Stimulated activated CD4-positive, alpha-beta T cell treated with anti-CD3 and anti-CD28 coated beads, Interleukin-4, amount 100 ng/mL, for 1 hour (primary cell): Measurements from ENCODE around the gene TAF4.
"Not testable (repeated sequence)": the region's sequence is repeated elsewhere in the genome, so short reads cannot be mapped to it uniquely, and the experiment has no call there.

Experiments
- DNase-seq: peaks from one replicate; pipeline ENCODE4 v3.0.0-alpha.2; 2020

TAF4 gene

DNA sequence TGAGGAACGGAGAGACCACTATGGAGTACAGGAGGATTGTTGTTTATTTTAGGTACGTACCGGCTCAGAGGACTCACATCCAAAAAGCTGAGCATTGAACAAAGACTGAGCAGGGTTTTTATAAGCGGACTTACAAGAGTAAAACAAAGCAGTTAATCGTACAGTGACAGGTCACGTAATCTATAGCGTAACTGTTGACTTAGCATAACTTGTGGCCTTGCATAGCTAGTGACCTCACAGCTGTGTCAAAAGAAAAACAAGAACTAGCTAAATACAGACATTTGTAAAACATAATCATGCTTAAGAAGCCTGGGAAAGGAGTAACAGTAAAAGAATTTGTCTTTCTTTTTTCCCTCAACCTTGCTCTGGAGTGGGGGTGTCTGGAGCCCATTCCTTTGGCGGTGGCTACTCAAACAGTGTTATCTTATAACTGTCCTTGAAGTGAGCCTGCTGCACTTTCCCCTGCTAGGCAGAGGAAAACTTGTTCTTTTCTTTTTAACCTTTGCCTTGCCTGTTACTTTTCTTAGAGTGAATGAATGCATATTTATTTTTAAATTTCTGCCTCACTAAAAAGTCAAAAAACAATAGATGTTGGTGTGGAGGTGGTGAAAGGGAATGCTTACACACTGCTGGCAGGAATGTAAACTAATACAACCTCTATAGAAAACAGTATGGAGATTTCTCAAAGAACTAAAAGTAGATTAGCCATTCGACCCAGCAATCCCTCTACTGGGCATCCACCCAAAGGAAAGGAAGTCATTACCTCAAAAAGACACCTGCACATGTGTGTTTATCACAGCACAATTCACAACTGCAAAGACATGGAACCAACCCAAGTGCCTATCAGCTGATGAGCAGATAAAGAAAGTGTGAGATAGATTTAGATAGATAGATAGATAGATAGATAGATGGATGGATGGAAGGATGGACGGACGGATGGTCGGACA lies 109.0 kb downstream of the TAF4 start:
- no peak for DNase-seq

DNA sequence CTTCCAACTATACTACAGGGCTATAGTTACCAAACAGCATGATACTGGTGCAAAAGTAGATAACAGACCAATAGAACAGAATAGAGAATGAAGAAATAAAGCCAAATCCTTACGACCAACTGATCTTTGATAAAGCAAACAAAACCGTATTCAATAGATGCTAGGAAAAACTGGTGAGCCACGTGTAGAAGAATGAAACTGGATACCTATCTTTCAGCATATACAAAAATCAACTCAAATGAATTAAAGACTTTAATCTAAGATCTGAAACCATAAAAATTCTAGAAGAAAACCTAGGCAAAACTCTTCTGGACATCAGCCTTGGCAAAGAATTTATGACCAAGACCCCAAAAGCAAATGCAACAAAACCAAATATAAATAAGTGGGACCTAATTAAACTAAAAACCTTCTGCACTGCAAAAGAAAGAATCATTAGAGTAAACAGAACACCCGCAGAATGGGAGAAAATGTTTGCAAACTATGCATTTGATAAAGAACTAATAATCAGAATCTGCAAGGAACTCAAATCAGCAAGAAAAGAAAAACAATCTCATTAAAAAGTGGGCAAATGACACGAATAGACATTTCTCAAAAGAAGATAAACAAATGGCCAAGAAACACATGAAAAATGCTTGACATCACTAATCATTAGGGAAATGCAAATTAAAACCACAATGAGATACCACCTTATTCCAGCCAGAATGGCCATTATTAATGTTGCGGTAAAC lies 109.8 kb downstream of the TAF4 start:
- no peak for DNase-seq

DNA sequence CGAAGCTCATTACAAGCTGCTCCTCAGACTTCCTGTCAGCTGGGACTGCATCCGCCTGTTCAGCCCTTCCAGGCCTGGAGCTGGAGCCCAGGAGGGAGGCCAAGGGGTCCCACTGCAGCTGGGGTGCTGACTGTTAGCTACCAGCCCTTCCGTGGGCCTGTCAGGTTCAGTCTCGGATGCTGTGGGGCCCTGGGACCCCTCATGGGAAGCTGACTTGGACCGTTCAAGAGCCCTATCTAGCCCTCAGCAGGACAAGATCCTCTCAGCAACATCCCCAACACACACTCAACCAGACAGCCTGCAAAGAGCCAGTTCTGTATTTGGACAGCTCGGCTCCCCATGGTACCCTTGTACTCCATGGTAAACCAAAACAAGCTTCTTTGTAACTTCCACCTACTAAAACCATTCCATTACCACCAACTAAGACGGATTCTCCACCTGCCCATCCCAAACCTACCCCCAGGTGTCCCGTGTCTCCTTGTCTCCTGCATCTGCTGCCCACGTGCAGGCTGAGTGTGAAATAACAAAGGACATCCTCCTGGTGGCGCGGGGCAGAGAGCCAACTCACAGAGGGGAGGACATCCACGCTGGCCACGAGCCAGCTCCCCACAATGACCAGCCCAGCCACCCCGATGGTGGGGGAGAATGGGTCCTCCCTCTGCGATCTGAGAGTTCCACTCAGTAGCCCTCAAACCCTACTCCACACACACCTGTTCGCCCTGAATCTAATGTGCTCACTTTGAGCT lies 111.2 kb downstream of the TAF4 start:
- no peak for DNase-seq

DNA sequence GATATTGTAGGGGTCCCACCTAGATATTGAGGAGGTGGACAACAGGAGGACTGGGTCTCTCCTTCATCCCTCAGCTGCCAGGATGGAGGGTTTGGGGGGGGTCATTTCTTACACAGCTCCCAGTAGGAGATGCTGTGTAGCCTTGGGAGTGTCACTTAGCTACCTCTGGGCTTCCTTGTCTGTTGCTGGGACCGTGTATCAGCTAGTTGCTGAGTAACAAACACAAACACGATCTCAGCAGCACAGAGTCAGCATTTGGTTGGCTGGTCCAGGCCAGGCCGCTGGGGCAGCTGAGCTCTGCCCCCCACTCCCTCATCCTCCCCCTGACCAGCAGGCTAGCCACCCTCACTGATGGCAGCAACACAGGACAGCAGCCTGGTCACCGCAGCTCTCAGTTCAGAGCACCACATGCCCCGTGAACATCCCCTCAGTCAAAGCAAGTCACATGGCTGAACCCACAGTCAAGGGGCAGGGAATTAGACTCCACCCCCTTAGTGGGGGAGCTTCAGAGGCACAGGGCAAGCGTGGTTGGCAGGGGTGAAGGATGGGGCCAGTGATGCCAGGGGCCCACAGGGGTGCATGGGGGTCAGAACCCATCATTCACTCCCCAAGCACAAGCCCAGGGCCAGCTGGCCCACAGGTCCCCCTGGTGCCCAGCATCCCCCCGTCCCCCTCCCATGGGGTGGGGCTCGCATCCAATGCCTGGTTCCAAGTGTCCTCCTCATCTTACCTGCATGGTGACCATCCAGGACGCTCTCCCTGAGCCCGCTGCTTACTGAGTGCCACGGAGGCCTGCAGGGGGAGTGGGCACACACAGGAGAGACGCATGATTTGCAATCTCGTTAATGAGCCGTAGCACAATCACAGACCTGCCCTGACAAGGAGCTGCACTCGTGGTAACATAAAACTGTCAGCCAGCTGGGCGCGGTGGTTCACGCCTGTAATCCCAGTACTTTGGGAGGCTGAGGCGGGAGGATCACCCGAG lies 112.4 kb downstream of the TAF4 start:
- no peak for DNase-seq

DNA sequence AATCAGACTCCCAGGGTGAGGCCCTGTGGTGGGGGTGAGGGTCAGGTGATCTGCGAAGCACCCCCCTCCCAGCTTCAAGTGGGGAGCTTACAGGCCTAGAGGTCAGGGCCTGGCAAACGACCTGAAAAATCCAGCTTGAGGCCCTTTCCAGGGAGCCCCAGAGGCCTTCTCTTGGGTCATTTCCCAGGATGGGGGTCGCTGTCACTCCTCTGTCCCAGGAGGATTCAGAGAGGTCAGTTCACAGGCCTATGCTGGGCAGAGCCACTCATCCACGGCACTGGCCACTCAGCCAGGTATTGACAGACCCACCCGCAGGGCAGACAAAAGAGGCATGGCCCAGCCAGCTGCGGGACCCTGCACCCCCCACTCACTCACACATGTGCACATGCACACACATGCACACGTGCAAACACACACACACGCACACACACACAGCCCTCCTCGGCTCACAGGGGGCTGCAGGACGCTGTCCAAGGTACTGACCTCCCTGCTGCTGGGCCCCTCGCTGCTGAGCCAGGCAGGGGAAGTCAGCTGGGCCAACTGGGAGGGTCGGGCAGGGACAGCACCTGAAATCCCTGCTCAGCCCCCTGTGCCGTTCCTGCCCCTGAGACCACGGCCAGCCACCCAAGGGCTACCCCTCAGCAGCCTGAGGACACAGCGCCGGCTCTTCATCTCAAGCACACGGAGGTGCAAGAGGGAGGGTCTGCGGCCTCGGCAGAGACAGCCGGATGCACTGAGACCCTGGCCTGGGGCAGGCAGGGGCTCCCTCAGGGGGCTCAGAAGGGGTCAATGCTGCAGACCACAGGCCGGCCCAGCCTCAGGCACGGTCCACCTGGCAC lies 113.8 kb downstream of the TAF4 start:
- DNase-seq: no peak

DNA sequence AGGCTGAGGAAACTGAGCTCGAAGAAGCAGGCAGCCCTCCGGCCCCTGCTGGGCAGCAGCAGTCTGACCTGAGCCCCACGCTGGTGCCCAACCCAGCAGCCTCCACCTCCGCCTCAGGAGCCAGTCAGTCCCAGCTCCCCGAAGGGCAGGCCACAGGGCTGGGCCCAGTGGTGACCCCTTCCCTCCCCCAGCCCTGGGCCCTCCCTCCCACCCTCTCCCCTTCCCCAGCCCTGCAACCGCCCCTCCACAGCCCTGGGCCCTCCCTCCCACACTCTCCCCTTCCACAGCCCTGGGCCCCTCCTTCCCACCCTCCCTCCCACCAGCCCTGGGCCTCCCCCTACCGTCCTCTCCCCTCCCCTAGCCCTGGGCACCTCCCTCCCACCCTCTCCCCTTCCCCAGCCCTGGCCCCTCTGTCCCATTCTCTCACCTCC lies 115.0 kb downstream of the TAF4 start:
- DNase-seq: no peak

DNA sequence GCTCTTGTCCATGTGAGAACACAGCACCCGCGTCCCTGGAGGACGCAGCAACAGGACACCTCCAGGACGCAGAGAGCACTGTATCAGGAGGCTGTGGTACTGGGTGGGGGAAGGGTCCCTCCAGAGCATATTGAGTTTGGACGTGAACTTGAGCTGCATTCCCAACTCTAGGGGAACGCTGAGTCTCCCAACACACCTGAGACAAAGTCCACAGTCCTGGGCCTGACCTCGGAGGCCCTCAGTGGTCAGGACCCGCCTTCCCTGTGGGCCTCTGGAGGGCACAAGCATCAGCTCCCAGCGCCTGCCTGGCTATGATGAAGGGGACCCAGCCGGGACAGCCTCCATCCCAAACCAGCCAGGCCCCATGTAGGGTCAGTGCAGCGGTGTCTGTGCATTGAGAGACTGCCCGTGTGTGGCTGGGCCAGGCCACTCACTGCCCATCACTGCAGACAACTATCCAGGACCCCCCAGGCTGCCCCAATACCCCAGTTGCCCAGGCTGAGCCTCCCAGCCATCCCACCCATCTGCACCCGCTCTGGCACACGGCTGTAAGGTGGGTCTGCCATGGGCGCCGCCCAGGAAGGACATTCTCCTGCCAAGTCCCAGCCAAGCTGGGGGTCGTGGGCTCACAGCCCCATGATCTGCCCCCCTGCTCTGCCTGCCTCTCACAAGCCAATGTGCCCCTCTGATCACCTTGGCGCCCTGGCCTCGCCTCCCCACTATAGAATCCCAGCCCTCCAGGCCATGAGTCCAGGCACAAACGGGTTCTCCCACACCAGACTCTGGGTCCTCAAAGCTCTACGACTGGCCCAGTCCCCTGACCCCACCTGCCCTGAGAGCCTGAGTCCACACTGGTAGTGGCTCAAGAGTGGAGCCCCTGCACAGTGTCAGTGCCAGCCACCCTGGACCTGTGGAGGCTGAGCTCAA lies 115.7 kb downstream of the TAF4 start:
- DNase-seq: no peak

DNA sequence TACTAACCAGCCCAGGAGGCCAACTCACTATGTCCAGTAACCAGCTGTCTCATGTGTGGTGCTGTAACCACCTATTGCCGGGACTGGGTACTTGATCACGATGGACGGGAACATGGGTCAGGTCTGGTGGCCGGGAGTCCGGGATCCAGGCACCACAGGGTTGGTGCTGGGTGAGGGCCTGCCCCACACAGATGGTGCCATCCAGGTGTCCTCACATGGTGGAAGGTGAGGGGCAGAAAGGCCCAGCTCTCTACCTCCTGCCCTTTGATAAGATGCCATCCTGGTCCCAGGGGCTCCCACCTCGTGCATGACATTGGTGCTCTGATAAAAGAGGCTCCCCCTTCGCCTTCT lies 116.3 kb downstream of the TAF4 start:
- no peak for DNase-seq

DNA sequence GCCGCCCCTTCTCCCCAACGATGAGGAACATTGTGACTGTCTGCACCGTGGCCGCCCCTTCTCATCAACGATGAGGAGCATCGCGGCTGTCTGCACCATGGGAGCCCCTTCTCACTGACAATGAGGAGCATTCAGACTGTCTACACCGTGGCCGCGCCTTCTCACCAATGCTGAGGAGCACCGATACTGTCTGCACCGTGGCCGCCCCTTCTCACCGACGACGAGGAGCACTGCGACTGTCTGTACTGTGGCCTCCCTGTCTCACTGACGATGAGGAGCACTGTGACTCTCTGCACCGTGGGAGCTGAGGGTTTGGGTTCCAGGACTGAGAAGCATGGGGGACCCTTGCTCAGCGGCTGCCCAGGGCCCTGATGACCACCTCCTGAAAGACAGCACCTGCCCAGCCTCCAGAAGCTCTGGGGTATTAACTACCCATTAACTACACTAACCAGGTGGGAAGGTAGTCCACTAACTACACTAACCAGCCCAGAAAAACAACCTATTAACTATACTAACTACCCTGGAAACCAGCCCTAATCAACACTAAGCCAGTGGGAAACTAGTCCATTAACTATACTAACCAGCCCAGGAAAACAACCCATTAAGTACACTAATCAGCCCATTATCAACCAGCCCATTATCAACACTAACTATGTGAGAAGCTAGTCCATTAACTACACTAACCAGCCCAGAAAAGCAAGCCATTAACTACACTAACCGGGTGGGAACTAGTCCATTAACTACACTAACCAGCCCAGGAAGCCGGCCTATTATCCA lies 116.9 kb downstream of the TAF4 start:
- no peak for DNase-seq

DNA sequence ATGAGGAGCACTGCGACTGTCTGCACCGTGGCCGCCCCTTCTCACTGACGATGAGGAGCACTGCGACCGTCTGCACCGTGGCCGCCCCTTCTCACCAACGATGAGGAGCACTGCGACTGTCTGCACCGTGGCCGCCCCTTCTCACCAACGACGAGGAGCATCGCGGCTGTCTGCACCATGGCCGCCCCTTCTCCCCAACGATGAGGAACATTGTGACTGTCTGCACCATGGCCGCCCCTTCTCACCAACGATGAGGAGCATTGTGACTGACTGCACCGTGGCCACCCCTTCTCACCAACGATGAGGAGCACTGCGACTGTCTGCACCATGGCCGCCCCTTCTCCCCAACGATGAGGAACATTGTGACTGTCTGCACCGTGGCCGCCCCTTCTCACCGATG lies 117.6 kb downstream of the TAF4 start:
- not testable (repeated sequence) for DNase-seq

DNA sequence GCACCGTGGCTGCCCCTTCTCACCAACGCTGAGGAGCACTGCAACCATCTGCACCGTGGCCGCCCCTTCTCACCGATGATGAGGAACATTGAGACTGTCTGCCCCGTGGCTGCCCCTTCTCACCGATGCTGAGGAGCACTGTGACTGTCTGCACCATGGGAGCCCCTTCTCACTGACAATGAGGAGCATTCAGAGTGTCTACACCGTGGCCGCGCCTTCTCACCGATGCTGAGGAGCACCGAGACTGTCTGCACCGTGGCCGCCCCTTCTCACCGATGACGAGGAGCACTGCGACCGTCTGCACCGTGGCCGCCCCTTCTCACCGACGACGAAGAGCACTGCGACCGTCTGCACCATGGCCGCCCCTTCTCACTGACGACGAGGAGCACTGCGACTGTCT lies 120.2 kb downstream of the TAF4 start:
- not testable (repeated sequence) for DNase-seq

DNA sequence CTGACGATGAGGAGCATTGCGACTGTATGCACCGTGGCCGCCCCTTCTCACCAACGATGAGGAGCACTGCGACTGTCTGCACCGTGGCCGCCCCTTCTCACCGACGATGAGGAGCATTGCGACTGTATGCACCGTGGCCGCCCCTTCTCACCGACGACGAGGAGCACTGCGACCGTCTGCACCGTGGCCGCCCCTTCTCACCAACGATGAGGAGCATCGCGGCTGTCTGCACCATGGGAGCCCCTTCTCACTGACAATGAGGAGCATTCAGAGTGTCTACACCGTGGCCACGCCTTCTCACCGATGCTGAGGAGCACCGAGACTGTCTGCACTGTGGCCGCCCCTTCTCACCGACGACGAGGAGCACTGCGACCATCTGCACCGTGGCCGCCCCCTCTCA lies 120.7 kb downstream of the TAF4 start:
- not testable (repeated sequence) for DNase-seq

DNA sequence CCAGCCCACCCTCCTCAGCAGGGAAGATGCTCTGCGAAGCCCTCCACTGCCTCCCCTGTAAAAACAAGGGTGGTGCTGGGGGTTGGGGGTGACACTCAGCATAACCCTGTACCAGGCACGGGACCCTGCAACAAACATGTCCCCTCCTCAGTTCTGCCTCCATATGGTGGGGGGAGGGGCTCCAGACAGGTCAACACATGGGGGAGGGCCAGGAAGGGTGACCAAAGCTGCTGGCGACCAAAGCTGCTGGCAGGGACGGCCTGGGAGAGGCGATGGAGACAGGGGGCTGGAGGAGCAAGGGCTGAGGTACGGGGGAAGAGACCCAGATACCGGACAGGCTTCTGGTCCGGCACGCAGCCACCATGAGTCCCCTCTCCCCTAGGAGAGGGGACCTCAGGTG lies 123.2 kb downstream of the TAF4 start:
- DNase-seq: no peak

DNA sequence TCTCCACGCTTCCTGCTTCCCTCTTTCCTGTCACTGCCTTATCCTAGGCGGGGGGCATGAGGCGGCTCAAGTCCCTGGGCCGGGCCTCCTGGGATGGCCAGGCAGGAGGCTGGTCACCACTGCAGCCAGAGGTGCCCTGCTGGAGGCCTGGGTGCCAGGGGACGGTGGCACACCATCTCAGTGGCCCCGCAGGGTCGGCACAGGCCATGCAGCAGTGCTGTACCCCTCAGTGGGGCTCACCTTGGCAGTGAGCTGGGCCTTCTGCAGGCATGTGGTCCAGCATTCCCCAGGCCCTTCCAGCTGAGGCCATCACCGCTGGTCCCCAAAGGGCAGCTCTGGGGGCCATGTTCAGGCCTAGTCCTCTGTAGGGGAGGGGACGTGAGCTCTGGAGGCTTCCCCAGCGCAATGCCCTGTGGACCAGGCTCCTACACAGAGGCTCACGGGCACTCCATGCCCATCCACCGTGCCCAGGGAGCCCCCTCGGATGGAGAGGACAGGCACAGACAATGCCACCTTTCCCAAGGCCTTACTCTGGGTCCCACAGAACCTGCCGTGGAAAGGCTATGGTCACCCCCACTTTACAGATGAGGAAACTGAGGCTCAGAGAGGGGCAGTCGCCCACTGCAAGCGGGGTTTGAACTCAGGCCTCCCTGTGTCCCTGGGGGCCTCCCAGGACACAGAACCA lies 123.8 kb downstream of the TAF4 start:
- DNase-seq: no peak

DNA sequence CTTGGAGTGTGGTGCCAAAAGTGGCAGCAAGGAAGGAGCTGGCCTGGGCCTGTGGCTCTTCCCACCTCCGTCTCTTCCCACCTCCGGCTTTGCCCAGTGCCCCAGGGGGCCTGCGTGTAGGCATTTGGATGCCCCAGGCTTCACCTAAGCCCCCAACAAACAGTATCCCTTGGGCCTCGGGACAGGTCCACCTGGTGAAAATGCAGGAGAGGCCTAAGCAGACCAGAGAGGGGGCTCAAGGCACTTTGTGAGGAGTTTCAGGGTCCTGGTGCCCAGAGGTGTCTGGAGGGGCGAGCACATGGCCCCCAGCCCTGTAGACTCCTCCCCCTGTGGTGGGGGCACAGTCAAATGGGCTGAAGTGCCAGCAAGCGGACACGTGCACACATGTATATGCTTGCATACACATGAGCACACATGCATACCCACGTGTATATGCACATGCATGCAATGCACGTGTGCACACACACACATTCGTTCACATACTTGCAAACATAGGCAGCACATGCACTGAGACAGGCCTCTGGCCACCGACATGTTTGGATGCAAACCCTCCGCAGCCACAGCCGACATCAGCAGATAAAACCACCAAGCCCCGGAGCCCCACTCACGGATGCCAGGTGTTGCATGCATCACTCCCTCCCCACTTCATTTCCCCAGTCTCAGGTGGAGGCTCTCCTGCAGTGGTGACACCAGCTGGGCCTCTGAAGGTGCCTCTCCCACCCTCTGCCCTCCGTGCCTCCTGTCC lies 124.5 kb downstream of the TAF4 start:
- DNase-seq: no peak

DNA sequence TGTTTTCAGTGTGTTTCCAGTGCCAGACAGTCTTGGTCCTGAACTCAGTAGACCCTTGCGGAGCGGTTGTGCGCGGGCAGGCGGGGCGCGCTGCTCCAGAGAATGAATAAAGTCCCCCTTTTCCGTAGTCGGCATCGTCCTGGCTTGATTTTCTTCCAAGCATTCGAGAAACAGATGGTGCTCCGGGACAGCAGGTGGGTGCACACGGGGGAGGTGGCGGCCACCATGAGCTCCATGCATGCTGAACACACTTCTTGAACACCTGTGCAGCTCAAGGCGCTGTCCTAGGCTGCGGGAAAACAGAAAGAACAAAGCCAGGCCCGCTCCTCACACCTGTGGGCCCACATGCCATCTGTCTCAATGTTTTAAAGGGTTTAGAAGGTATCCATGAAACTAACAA lies 125.2 kb downstream of the TAF4 start:
- DNase-seq: no peak

DNA sequence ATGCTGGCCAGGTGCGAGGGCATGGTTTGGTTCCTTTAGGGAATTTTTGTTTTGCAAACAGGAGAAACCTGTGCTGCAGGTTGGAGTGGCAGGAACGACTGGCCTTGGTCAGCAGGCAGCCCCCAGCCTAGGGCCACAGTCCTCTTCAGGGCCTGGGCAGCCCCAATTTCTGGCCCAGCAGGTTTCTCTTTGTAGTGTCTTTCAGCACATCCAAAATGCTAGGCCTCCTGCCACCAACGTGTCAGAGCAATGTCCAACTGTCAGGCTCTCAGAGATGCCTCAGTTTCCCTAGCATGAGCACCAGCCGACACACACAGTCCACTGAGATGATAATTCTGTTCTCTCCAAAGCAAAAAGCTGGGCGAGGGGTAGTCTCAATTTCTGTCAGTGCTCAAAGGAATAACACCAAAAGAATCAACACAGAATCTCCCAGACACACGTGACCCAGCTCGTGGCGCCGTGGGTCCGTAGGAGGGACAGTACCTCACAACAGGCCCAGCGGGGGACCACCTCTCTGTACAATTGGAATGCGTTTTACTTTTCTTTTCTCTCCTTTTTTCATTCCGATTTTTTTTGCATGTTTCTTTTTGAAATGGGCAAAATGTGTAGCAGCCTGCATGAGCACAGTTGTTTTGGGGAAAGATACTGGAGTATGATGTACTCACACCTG lies 125.9 kb downstream of the TAF4 start:
- DNase-seq: no peak
